HT-29 (cell line): Measurements from ENCODE around the gene PAQR4. TPM values are rescaled to one million over a fixed set of nuclear protein-coding genes. Genes with fewer than 3 reads are reported as not detected.

Experiments
- DNase-seq: peaks from one replicate; pipeline ENCODE4 v3.0.0-alpha.2; 2015; ENCODE audit warnings: low spot score
- total RNA-seq: library from RNA; depleted of rRNA; stranded (reverse); fragments of >200 nt; shearing (Covaris generic); gene quantifications from 2 replicates; pipeline ENCODE4 v1.2.3, GENCODE V29; 2014

PAQR4 gene
- total RNA-seq, 1 experiment from 2014 or later: 106 TPM

DNA sequence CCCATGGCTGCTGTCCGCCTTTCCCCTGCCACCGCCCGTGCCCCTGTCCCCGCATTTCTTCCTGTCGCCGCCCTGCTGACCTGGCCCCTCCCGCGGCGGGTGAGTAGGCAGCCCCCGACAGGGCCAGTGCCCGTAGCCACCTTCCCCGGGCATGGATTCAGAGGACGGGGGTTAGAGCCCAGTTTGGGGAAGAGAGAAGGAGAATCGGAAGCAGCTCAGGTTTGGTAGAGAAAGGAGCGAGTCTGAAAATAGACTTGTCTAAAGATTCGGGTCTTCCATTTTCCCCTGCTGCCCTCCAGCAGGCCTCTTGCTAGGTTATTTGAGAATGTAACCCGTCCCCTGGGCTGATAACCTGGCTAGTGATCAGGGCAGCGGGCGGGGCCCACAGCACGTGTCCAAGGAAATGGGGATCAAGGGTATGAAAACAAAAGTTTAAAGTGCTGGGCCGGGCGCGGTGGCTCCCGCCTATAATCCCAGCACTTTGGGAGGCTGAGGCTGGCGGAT is 35.7 kb downstream of the PAQR4 start:
- DNase-seq: peak; percentile 65

DNA sequence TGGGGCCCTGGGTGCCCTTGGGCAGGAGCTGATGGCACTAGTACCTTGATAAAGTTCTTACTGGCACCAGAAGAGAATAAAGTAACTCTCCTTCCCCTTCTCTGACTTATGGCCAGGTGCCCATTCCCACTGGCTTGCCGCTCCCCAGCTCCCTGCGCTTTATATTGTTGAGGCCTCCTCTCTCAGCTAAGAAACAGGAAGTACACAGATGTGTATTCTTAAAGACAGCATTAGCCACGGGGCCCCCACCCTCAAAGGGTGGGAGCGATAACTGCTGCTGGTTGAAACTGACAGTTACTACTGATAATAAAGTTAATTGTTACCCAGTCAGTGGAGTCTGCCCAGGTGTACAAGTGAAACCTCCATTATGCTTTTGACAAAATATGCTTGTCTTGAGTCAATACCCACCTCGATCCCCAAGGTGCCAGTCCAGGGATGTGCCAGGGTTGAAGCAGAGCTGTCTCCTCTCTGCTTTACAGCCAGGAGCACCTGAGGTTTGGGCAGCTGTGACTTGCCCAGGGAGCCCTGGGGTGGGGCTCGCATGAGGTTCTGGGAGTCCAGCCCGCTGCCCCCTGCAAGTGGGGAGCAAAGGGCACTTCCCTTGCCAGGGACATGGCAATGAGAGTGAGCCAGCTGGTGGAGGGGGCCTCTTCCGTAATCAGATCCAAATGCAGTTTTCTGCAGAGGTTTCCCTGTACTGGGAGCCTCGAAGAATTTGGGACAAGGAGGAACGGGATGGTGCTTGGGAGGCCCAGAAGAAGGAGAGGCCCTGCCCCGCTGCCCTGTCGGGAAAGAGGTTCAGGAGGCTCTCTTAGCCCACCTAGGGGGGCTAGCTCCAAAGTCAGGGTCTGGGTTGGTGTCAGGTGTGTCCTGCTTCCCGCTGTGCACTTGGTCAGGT is 38.2 kb downstream of the PAQR4 start:
- peak; percentile 71 for DNase-seq

DNA sequence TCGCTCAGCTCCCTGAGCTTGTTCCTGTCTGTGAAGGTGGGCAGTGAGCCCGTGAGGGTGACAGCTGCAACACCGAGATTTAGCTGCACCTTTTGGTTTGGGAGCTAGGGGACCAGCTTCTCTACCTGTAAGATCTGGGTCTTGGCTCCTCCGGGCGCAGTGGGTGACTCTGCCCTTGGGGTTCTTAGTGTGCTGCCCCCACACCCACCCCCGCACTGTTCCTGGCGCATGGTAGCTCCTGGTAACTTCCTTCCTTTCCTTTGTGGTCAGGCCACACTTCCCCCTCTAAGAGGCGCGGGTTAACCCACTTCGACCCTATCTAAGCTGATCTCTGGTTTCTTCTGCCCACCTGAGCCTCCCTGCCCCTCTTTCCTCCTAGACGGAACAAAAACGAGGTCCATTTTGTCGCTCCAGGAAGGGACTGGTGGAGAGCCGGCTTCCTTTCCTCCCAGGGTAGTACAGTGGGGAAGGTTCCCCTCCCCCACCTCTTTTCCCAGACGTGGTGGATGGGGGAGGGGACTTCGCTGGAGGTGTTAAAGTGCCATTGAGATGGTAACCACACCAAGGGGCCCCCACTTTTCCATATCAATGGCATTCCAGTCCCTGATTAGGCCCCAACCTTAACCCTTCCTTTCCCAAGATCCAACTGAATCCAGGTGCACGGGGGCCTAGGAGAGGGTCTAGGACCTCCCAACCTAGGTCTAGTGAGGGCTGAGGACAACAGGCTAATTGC is 39.0 kb downstream of the PAQR4 start:
- peak; percentile 32 for DNase-seq

DNA sequence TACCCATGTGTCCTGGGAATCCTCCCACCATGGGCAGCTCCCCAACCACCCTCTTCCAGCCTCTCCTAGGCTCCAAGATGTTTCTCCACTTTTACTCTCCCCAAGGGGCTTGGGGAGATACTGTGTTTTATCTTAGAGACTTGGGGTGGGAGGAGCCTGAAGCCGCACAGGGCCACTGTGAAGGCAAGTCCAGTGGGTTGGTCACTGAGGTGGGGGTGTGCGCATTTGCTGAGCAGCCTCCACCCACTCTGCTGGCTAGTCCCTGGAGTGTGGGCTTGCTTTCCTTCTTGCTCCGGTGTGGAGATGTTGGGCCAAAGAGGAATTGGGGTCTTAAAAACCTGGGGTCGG is 39.5 kb downstream of the PAQR4 start:
- no peak for DNase-seq

DNA sequence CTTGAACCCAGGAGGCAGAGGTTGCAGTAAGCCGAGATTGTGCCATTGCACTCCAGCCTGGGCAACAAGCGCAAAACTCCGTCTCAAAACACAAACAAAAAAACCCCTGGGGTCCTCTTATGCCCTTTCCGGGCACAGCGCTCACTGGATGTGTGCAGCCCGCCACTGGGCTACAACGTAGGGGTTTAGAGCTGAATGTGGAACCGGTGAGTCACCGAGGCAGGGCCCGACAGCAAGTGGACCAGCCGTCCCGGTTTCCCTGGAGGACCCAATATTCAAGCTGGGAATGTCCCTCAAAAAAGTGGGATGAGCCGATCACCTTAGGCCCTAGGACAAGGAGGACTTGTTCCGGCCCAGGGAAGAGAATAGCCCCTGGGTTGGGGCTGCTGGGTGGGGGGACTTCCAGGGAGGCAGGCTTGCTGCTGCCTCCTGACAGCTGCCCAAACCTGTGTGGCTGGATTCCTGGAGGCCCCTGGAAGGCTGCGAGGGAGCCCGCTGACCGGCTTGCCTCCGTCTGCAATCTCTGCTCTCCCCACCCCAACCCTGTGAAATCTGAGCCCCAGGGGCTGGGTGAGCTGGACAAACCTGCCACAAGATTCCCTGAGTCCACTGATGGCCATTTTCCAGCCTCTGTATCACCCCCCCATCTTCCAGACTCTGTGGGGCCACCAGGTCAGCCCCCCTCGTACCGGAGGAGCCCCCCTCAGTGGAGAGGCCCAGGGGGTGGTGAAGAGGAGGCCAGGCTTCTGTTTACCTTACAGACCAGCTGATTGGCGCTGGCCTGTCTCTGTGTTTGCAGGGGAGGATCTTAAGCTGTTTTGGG is 40.6 kb downstream of the PAQR4 start:
- peak; percentile 92 for DNase-seq

DNA sequence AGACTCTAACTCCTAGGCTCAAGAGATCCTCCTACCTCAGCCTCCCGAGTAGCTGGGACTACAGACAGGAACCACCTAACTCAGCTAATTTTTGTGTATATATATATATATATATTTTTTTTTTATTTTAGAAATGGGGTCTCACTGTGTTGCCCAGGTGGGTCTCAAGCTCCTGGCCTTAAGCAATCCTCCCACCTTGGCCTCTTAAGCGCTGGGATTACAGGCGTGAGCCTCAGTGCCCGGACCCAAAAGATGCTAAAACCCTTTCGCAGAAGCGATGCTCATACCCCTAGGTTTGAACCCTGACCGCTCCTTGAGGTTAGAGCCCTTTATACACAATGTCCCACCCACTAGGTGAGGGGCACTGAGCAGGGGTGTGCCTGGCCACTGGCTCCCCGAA is 41.4 kb downstream of the PAQR4 start:
- DNase-seq: no peak

DNA sequence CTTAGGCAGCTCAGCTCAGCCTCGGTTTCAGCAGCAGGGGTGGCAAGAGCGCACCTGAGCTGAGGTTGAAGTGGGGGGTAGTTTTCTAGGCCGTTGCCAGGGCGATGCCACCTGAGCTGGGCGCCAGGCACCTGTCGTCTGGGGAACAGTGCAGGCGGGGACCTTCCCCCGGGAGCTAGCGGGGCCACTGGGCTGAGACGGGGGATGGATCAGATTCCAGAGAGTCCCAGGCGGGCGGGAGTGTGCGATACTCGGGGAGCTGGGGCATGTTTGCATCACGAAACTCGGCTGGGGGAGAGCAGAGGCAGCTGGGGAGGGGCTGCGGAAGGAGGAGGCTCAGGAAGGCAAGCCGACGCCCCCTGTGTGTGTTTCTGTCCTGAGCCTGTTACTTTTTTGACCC is 43.1 kb downstream of the PAQR4 start:
- peak; percentile 33 for DNase-seq

DNA sequence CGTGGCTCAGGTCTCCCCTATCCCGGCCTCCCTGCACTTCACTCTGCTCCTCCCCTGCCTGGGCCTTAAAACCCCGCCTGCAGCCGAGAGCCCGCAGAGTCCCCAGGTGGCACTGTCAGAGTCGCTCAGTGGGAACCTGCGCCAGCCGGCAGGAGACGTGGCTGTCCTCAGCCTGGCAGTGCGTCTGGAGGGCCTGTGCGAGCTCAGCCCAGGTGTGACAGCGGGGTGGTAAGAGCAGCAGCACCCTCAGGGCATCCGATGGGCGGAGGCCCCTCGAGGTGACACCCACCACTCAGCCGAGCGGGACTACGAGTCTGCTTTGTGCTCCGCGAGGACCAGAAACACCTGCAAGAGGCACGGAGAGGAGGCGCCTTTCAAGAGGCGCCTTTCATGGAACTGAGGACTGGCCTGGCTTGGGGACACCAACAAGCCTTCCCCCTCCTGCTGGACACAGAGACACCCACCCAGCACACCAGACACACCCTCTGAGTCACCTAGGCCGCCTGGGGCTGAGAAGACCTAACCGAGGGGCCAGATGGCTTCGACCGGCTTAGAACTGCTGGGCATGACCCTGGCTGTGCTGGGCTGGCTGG is 43.8 kb downstream of the PAQR4 start, which contains the start of gene CLDN9:
Gene CLDN9, plus strand, starts transcription at position 96 of the 593 bp plus-strand sequence. Its CDS starts 440 bp downstream, at position 536.
- peak; percentile 71 for DNase-seq

DNA sequence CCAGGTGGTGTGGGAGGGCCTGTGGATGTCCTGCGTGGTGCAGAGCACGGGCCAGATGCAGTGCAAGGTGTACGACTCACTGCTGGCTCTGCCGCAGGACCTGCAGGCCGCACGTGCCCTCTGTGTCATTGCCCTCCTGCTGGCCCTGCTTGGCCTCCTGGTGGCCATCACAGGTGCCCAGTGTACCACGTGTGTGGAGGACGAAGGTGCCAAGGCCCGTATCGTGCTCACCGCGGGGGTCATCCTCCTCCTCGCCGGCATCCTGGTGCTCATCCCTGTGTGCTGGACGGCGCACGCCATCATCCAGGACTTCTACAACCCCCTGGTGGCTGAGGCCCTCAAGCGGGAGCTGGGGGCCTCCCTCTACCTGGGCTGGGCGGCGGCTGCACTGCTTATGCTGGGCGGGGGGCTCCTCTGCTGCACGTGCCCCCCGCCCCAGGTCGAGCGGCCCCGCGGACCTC is 44.4 kb downstream of the PAQR4 start:
- peak; percentile 20 for DNase-seq

DNA sequence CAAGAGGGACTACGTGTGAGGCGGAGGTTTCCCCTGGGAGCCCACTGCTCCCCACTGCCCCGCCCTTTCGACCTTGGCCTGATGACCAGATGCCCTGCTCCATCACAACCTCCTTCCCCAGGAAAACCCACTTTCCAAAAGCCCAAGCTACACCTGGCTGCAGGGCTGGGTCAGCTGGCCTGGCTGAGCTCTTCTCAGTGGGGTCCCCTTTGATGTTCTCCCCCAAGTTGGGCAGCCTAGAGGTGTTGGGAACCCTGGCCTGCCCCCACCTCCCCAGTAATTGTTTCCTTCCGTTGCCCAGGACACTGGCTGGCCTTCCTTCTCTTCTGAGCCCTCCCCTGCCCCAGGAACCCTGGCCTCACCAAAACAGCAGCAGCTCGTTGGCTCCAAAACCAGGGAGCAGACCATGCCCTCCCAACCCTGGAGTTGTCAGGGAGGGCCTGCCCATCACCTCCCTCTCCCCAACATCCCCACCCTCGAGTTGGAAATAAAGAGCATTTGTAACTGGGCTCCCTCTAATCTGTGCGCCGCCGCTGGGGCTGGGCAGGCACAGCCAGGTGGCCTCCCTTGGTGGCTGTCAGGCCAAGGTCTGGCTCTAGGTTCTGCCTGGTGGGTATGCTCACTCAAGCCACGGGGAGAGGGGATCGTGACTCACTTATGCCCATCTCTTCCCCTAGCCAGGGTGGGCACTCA is 45.0 kb downstream of the PAQR4 start:
- no peak for DNase-seq

DNA sequence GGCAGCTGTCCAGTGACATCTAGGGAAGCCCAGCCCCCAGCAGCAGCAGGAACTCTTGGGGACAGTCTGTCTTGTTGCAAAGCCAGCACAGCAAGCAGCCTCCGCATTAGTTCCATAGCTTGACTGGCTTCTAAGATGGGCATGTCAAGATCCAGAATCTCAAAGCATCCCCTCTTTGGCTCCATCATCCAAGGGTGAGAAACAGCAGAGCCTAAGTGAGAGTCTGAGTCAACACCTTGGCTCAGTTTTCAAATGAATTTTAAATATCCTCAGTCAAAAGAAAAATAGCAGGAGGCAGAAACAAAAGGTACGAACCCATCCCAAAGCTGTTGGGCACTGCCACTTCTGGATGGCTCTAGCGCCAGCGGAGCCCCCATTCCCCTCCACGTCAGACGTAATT is 45.8 kb downstream of the PAQR4 start:
- no peak for DNase-seq

DNA sequence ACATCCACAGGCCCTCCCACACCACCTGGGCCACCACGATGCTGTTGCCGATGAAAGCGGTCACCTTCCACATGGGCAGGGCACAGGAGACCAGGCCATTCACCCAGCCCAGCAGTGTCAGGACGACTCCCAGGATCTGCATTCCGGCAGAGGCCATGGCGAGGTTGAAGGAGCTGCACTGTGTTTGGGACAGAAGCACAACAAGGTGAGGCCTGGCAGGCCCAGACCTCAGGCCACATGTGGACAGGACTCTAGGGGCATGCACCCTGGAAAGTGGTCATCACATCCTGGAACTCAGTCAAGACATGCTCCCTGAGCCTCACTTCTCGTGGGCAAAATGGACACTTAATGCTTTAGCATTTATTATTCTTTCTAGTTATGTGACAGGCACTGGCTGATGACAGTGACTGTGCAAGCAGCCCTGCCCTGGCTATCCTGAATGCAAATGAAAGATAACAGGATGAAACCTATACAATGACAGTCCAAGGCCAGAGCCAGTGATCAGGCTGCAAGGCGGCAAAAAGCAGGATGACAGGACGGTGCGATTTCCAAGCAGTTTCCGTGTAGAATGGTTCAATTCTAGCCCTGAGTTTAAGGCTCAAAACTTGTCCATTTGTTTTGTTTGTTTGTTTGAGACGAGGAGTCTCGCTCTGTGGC is 46.8 kb downstream of the PAQR4 start:
- DNase-seq: no peak

DNA sequence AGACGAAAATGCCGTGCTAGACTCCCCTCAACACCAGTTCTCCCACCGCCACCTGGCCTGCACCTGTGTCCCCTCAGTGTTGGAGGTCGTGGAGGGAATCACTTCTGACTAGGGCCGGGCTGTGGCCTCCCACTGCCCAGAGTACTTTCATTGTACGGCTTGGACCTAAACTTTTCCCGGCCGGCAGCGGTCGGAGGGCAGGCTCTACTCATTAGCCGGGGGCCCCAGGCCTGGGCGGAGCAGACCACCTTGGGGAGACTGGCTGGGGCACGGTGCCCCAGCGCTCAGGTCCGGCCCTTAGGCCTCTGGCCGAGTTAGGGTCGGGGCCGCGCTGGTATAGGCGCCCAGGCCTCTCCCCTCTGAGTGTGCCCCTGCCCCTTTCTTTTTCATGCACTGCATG is 48.2 kb downstream of the PAQR4 start:
- DNase-seq: no peak

DNA sequence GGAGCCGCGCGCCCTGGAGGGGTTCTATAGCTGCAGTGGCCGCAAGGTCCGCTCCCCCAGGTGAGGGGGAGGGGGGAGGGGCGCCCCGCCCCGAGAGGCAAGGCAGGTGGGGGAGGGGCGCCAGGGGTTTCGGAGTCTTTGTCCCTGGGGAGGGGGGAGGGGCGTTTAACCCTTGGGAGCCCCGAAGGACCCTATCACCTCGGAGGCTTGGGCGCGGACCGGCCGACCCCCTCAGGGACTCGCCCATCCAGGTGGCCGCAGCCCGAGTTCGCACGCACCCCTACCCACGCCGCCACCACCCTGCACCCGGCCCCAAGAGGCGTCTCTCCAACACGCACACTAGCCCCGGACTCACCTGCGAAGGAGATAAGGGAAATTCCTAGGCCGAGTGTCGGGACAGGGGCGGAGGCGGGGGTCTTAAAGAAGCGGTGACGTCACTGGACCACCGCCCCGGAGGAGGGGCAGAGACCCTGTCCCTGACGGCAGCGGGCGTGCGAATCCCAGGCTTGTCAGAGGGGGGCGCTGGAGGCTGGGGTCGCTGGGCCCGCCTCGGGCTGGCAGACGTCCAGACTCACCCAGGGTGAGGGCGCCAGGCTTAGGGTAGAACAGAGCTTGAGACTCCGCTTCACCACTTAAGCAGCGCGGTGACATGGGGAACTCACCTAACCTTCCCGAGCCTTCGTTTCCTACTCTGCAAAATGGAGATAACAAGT is 48.8 kb downstream of the PAQR4 start, which contains the start of gene CLDN6:
Gene CLDN6, minus strand, starts transcription at position 390 of the 713 bp plus-strand sequence. CDS start 2,162 bp downstream, outside the sequence.
- peak; percentile 9 for DNase-seq

DNA sequence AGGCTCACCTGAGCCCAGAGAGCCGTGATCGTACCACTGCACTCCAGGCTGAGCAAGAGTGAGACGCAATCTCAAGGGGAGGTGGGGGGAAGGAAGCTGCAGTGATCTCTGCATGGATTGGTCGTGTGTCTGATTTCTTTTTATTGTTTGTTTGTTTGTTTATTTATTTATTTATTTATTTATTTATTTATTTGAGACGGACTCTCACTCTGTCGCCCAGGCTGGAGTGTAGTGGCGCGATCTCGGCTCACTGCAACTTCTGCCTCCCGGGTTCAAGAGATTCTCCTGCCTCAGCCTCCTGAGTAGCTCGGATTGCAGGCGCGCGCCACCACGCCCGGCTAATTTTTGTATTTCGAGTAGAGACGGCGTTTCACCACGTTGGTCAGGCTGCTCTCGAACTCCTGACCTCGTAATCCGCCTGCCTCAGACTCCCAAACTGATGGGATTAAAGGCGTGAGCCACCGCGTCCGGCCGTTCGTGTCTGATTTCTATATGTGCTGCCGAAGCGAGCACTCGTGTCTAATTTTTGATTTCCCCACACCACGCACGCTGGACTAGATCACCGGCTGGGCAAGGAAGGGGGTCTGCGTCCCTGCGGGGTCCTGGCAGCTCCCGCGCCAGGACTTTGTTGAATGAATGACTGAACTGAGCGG is 50.6 kb downstream of the PAQR4 start:
- DNase-seq: no peak

DNA sequence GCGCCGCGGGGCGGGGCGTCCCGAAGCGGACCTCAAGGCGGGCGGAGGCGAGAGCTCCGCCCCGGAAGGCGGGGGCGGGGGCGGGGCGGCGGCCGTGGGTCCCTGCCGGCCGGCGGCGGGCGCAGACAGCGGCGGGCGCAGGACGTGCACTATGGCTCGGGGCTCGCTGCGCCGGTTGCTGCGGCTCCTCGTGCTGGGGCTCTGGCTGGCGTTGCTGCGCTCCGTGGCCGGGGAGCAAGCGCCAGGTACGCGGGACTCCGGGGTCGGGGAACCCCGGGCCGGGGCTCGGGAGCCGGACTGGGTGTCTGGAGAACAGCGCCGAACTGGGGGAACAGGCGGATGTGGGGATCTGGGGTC is 51.1 kb downstream of the PAQR4 start, which contains the start of gene TNFRSF12A:
Gene TNFRSF12A, plus strand, starts transcription at position 122 of the 357 bp plus-strand sequence. Its CDS starts 30 bp downstream, at position 152.
- peak; percentile 87 for DNase-seq

DNA sequence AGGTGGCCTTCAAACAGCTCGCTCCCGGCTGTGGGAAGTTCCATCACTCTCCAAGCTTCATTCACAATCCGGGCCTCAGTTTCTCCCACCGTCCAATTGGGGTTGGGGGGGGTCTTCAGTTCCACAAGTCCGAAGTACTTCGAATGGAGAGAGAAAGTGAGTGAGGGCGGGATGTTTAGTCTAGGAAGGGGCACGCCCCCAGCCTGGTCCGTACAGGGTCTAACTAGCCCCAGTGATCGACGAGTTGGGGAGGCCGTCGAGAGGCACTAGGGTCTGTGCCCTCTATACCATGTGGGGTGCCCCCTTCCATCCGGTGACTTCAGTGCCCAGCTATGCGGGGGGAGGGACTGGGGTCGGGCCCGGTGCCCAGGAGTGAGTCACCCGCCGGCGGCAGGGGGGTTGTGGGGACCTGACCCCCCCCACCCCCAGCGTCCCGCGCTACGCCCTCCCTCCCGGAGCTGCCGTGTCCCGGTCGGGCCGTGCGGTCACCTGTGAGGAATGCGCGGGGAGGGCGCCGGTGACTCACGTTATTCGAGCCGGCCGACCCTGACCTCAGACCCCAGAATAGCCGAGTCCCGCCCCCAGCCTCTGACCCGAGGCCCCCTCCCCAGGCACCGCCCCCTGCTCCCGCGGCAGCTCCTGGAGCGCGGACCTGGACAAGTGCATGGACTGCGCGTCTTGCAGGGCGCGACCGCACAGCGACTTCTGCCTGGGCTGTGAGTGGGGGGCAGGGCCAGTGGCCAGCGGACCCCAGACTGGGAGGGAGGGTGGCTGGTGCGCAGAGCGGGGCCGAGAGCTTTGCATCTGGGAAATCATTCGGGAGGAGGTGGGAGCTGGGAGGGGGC is 51.7 kb downstream of the PAQR4 start:
- peak; percentile 92 for DNase-seq
